AG09319 (cell line): ENCODE data around the gene HERC6.
"Not testable (repeated sequence)": the region's sequence is repeated elsewhere in the genome, so short reads cannot be mapped to it uniquely, and the experiment has no call there.

Source experiments
- DNase-seq: peaks from one replicate; pipeline ENCODE4 v3.0.0-alpha.2; 2010; ENCODE audit warnings: low read depth; ENCODE audit errors: extremely low read depth
- TF ChIP-seq, protein P1 (sequence below): IDR thresholded peaks from 2 replicates; pipeline ENCODE4 v1.5.1; 2011; ENCODE audit warnings: low read depth, mild to moderate bottlenecking, inconsistent platforms, low read length, moderate library complexity

The HERC6 gene

DNA sequence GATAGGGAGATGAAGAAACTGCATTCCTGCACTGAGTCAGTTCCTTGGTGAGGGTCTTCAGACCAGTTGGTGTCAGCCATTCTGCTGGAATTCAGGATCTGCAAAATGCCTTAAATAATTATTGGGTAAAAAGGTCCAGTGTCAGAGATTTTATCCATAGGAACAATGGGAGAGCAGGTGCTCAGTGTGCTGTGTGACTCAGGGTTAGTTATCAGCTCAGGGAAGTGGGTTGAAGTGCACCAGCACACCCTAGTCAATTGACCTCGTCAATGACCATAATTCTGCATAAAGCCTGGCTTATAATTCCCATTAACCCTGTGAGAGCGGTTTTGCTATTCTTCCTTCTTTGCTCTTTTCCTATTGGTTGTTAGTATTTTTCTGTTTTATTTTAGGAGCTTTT is 37.3 kb downstream of the HERC6 start:
- no peak for DNase-seq
- TF ChIP-seq, protein P1, sequence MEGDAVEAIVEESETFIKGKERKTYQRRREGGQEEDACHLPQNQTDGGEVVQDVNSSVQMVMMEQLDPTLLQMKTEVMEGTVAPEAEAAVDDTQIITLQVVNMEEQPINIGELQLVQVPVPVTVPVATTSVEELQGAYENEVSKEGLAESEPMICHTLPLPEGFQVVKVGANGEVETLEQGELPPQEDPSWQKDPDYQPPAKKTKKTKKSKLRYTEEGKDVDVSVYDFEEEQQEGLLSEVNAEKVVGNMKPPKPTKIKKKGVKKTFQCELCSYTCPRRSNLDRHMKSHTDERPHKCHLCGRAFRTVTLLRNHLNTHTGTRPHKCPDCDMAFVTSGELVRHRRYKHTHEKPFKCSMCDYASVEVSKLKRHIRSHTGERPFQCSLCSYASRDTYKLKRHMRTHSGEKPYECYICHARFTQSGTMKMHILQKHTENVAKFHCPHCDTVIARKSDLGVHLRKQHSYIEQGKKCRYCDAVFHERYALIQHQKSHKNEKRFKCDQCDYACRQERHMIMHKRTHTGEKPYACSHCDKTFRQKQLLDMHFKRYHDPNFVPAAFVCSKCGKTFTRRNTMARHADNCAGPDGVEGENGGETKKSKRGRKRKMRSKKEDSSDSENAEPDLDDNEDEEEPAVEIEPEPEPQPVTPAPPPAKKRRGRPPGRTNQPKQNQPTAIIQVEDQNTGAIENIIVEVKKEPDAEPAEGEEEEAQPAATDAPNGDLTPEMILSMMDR: no peak

DNA sequence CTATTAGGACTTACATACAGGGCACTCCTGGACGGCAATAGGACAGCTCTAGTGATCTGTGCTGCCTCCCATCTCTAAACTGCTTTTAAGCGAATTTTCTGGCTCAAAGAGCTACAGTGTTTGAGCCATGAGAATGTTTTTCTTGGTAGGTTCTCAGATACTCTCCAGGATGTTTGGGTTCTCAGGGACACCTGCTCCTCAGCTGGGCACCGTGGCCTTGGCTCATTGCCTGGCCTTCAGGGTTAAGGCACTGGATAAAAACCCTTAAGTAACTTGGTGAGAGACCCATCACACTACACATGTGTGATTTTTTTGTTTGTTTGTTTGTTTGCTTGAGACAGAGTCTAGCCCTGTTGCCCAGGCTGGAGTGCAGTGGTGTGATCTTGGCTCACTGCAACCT is 39.8 kb downstream of the HERC6 start:
- no peak for DNase-seq
- TF ChIP-seq, protein P1: no peak

DNA sequence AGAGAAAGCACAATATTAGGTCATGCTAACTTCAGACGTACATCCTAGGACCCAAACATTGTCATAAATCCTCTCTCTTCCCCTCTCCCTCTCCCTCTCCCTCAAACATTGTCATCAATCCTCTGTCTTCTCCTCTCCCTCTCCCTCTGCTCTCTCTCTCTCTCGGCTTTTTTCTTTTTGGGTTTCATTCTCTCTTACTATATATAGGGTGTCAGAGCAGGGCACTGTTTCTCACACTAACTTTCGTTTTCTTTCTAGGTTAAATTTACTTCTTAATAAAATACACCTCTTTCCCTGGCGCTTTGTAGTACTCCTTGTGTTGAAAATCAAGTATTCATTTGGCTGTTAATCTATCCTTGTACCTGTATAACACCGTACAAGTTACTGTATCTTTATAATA is 41.2 kb downstream of the HERC6 start:
- no peak for DNase-seq
- TF ChIP-seq, protein P1: no peak

DNA sequence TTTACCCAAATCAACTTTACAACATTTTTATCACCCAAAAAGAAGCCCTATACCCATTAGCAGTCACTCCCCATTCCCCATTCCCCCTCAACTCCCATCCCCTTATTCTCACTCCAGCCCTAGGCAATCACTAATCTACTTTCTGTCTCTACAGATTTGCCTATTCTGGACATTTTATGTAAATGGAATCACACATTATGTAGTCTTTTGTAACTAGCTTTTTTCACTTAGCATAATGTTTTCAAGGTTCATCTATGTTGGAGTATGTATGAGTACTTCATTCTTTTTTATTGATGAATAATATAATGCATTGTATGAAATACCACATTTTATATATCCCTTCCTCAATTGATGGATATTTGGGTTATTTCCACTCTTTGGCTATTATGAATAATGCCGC is 42.2 kb downstream of the HERC6 start:
- TF ChIP-seq, protein P1: no peak
- DNase-seq: no peak

DNA sequence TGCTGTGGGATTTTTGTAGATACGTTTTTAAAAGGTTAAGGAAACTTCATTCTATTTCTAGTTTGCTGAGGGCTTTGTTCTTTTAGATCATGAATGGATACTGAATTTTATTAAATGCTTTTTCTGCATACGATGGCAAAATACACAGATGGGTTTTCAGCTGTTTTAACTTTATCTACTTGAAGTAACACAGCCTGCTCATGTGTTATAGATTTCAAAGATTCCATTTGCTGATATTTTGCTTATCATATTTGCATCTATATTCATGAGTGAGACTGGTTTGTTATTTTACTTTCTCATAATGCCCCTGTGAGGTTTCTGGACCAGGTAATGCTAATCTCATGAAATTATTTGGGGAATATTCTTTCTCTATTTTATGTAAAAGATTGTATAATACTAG is 43.8 kb downstream of the HERC6 start:
- TF ChIP-seq, protein P1: no peak
- DNase-seq: no peak

DNA sequence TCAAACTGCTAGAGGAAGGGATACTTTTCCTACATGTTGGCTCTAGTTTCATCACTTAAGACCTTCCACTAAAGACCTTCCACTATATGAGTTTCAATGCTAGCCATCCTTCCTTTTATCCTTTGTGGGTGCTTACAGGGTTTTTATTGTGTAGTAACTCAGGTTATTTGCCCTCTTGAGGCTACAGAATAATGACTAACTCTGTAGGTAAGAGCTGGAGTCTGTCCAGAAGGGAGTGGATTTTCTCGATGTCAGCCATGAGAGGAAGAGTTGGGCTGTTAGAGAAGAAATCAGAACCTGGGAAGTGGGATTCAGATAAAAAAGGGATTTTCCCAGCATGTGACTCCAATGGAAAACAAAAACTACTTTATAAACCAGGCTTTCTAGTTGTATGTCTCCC is 50.7 kb downstream of the HERC6 start:
- DNase-seq: no peak
- TF ChIP-seq, protein P1: no peak

DNA sequence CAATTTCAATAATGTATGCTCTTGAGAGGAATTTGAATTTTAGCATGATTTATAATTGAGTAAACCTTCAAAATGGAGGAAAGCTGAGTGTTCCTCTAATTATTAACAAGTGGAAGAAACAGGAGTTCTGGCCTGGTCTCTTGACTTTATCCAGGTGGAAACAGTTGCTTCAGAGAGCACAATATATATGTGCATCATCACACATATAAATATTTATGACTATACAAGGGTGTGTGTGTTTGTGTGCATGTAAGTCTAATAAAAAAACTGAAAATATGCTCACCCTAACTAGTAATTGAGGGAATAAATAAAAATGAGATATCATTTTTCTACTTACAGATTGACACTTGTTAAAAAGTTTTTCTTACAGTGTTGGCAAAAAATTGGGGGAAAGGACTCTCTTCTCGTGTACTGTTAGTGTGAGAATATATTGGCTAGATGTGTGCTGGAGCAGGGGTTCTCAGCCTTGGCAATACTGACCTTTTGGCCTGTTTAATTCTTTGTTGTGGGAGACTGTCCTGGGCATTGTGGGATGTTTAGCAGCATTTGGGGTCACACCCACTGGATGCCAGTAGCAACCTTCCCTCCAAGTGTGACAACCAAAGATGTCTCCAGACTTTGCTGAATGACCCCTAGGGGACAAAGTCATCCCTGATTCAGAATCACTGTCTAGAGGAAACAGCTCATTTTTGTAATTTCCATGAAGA is 57.5 kb downstream of the HERC6 start:
- TF ChIP-seq, protein P1: no peak
- no peak for DNase-seq

DNA sequence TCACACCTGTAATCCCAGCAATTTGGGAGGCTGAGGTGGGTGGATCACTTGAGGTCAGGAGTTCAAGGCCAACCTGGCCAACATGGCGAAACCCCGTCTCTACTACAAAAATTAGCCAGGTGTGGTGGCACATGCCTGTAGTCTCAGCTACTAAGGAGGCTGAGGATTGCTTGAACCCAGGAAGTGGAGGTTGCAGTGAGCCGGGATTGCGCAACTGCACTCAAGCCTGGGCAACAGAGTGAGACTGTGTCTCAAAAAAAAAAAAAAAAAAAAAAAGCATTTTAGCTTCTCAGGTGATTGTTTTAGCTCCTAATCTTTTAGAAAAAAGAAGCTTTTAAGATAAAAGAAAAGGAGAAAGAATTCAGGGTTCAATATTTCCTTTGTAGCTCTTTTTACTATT is 59.2 kb downstream of the HERC6 start:
- DNase-seq: not testable (repeated sequence)
